Stimulated activated effector memory CD8-positive, alpha-beta T cell treated with anti-CD3 and anti-CD28 coated beads, Interleukin-12 subunit alpha, Interleukin-12 subunit beta, amount 100 ng/mL, for 72 hours (primary cell): ENCODE data around the gene USP21.

Experiments
- ATAC-seq: fragments of 150-1000 bp; cut with Tn5 transposase; 2 replicates; pipeline ENCODE4 v1.10.0; 2021
- DNase-seq, 2 donors: peaks; one replicate each; pipeline ENCODE4 v3.0.0; 2021 to 2022; ENCODE audit warnings: low spot score in 2 of 2
- H3K27ac Mint-ChIP-seq: one replicate; pipeline ENCODE4 v1.8.0; 2022; ENCODE audit warnings: mild to moderate bottlenecking, mixed read lengths
- H3K36me3 Mint-ChIP-seq: one replicate; pipeline ENCODE4 v1.8.0; 2022; ENCODE audit warnings: mild to moderate bottlenecking, mixed read lengths
- H3K4me1 Mint-ChIP-seq: one replicate; pipeline ENCODE4 v1.8.0; 2022; ENCODE audit warnings: mixed read lengths
- H3K4me3 Mint-ChIP-seq: one replicate; pipeline ENCODE4 v1.8.0; 2022; ENCODE audit warnings: mild to moderate bottlenecking, mixed read lengths
- H3K9me3 Mint-ChIP-seq: one replicate; pipeline ENCODE4 v1.8.0; 2022; ENCODE audit warnings: mixed read lengths

The USP21 gene

GRCh38 chr1:161128591-161129420 lies 30.5 kb upstream of the USP21 start:
- Mint-ChIP-seq H3K36me3 (peaks cover 82% of the 10 kb centered on the region), H3K27ac (peak overlapping the region; percentile 1), H3K4me1 (peaks cover 59% of the 10 kb centered on the region), H3K4me3 (no peak overlapping the region), H3K9me3 (no peaks in the 10 kb centered on the region)
- DNase-seq (no peak), ATAC-seq (no peak)

- H3K27ac Mint-ChIP-seq = no peak overlapping the region
- no peak overlapping the region for H3K4me3 Mint-ChIP-seq
- ATAC-seq = no peak
- DNase-seq = no peak
- H3K4me1 Mint-ChIP-seq = peaks cover 64% of the 10 kb centered on the region
- H3K36me3 Mint-ChIP-seq = peaks cover 67% of the 10 kb centered on the region
- H3K9me3 Mint-ChIP-seq = no peaks in the 10 kb centered on the region
These were observed 29.0 kb upstream of the USP21 start for GRCh38 chr1:161130266-161130665.

GRCh38 chr1:161131523-161132409 lies 27.5 kb upstream of the USP21 start:
- H3K27ac Mint-ChIP-seq = no peak overlapping the region
- H3K4me1 Mint-ChIP-seq = peaks cover 54% of the 10 kb centered on the region
- no peak overlapping the region for H3K4me3 Mint-ChIP-seq
- ATAC-seq (no peak), DNase-seq (peak in 1 of 2 donors; percentile 63)
- H3K36me3 Mint-ChIP-seq = peaks cover 52% of the 10 kb centered on the region
- H3K9me3 Mint-ChIP-seq = no peaks in the 10 kb centered on the region

- DNase-seq (peak; percentile 86 to 92), ATAC-seq (peak; percentile 97)
- H3K4me1 Mint-ChIP-seq = peaks cover 46% of the 10 kb centered on the region
- no peaks in the 10 kb centered on the region for H3K9me3 Mint-ChIP-seq
- no peak within 1 kb of the TSS for H3K4me3 Mint-ChIP-seq
- H3K36me3 Mint-ChIP-seq = peaks cover 44% of the 10 kb centered on the region
- no peak within 1 kb of the TSS for H3K27ac Mint-ChIP-seq
These were observed 26.7 kb upstream of the USP21 start, which contains the start of gene DEDD for GRCh38 chr1:161132410-161133219. Gene DEDD (minus strand): TSS chr1:161132667. CDS start chr1:161124462, 8,205 bp downstream.

GRCh38 chr1:161133220-161133740 lies 26.0 kb upstream of the USP21 start:
- Mint-ChIP-seq H3K9me3 (no peaks in the 10 kb centered on the region), H3K36me3 (peaks cover 37% of the 10 kb centered on the region), H3K27ac (no peak overlapping the region), H3K4me3 (no peak overlapping the region), H3K4me1 (peaks cover 39% of the 10 kb centered on the region)
- no peak for DNase-seq
- ATAC-seq = no peak

- Mint-ChIP-seq H3K27ac (peak overlapping the region; percentile 14), H3K9me3 (no peaks in the 10 kb centered on the region), H3K4me1 (peaks cover 6% of the 10 kb centered on the region), H3K36me3 (no peaks in the 10 kb centered on the region), H3K4me3 (no peak overlapping the region)
- DNase-seq (no peak), ATAC-seq (no peak)
These were observed 21.4 kb upstream of the USP21 start for GRCh38 chr1:161137881-161138280.

GRCh38 chr1:161138431-161138830 lies 20.9 kb upstream of the USP21 start:
- Mint-ChIP-seq H3K4me1 (peaks cover 6% of the 10 kb centered on the region), H3K27ac (peak overlapping the region; percentile 14), H3K4me3 (no peak overlapping the region), H3K36me3 (no peaks in the 10 kb centered on the region), H3K9me3 (no peaks in the 10 kb centered on the region)
- ATAC-seq (no peak), DNase-seq (no peak)

- Mint-ChIP-seq H3K9me3 (no peaks in the 10 kb centered on the region), H3K27ac (no peak overlapping the region), H3K36me3 (no peaks in the 10 kb centered on the region), H3K4me3 (no peak overlapping the region), H3K4me1 (peaks cover 6% of the 10 kb centered on the region)
- DNase-seq (no peak), ATAC-seq (no peak)
These were observed 19.5 kb upstream of the USP21 start for GRCh38 chr1:161139766-161140165.

- ATAC-seq (no peak), DNase-seq (no peak)
- Mint-ChIP-seq H3K27ac (no peak overlapping the region), H3K36me3 (no peaks in the 10 kb centered on the region), H3K4me3 (no peak overlapping the region), H3K4me1 (no peaks in the 10 kb centered on the region), H3K9me3 (no peaks in the 10 kb centered on the region)
These were observed 18.4 kb upstream of the USP21 start for GRCh38 chr1:161140755-161141400.

GRCh38 chr1:161145832-161146231 lies 13.5 kb upstream of the USP21 start:
- H3K27ac Mint-ChIP-seq = no peak overlapping the region
- DNase-seq (no peak), ATAC-seq (no peak)
- no peaks in the 10 kb centered on the region for H3K9me3 Mint-ChIP-seq
- H3K4me3 Mint-ChIP-seq = no peak overlapping the region
- H3K36me3 Mint-ChIP-seq = no peaks in the 10 kb centered on the region
- no peaks in the 10 kb centered on the region for H3K4me1 Mint-ChIP-seq

- no peaks in the 10 kb centered on the region for H3K9me3 Mint-ChIP-seq
- ATAC-seq = no peak
- H3K4me3 Mint-ChIP-seq = peak overlapping the region; percentile 95
- peak overlapping the region; percentile 100 for H3K27ac Mint-ChIP-seq
- DNase-seq = no peak
- peaks cover 43% of the 10 kb centered on the region for H3K36me3 Mint-ChIP-seq
- H3K4me1 Mint-ChIP-seq = peaks cover 22% of the 10 kb centered on the region
These were observed 6.1 kb upstream of the USP21 start for GRCh38 chr1:161153176-161153575.

- Mint-ChIP-seq H3K27ac (peak within 1 kb of the TSS; percentile 100), H3K4me3 (peak within 1 kb of the TSS; percentile 95), H3K36me3 (peaks cover 49% of the 10 kb centered on the region), H3K4me1 (peaks cover 26% of the 10 kb centered on the region), H3K9me3 (no peaks in the 10 kb centered on the region)
- peak; percentile 96 for ATAC-seq
- DNase-seq = peak; percentile 61 to 89
These were observed 5.5 kb upstream of the USP21 start, which contains the start of gene UFC1 for GRCh38 chr1:161153682-161154337. Gene UFC1 (plus strand): TSS chr1:161153978. CDS start chr1:161153998, 20 bp downstream.

- Mint-ChIP-seq H3K36me3 (peaks cover 69% of the 10 kb centered on the region), H3K4me1 (peaks cover 64% of the 10 kb centered on the region), H3K4me3 (peak overlapping the region; percentile 83), H3K9me3 (no peaks in the 10 kb centered on the region), H3K27ac (peak overlapping the region; percentile 50)
- ATAC-seq (no peak), DNase-seq (no peak)
These were observed 1.4 kb upstream of the USP21 start for GRCh38 chr1:161157867-161158266.
